ENCODE measurements around the gene GRM8. TPM values are rescaled to one million over a fixed set of nuclear protein-coding genes. Genes with fewer than 3 reads are reported as not detected.

GRM8 gene
- total RNA-seq, 1 experiment from 2014 or later, result 1.8 TPM

DNA sequence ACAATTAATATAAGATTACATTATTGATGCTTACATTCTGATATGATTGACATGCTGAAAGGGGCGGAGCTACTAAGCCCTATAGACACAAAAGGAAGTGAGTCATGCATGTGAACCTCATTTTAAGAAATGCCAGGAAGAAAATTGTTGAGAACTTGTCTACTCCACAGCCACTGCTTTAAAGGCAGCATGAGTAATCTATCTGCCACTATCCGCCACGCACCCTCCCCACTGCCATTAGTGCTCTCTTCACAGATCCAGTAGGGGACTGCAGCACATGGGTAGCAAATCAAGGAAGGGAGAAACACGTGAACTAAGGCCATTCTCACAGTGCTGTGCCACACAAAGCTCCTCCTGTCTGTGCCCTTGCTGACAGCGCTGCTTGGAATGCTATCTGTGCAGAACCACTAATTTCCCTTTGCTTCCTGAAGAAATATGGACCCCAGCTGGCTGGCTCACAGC is 524.8 kb downstream of the GRM8 start:
- Histone ChIP-seq H3K9me3 (ENCODE audit: control insufficient read depth, low read depth, low read length) (no peaks in the 10 kb centered on the region), H2BK120ac (ENCODE audit: low read depth, low read length, poor library complexity, severe bottlenecking) (no peak overlapping the region), H3K27ac (ENCODE audit: insufficient read length, low read depth, low read length) (no peak overlapping the region), H3K4ac (ENCODE audit: low read depth, low read length) (no peak overlapping the region), H3K23me2 (ENCODE audit: insufficient read length, low read depth, low read length, poor library complexity, severe bottlenecking) (no peaks in the 10 kb centered on the region), H3K27me3 (ENCODE audit: insufficient read depth, low read length) (no peaks in the 10 kb centered on the region), H2AK5ac (ENCODE audit: insufficient read length, low read length) (no peak overlapping the region), H2BK5ac (ENCODE audit: insufficient read length, low read length) (no peak overlapping the region), H3K56ac (ENCODE audit: insufficient read length, low read depth, low read length) (no peak overlapping the region), H3K4me1 (ENCODE audit: insufficient read depth, low read length) (peaks cover 2% of the 10 kb centered on the region; the same call in 1 of the 2 replicates), H3K79me2 (ENCODE audit: insufficient read depth, low read length) (no peaks in the 10 kb centered on the region), H4K8ac (replicated peaks; ENCODE audit: insufficient read length, low read depth, low read length) (no peak overlapping the region), H3K18ac (ENCODE audit: insufficient read length, low read depth, low read length) (no peak overlapping the region), H3K4me2 (ENCODE audit: insufficient read depth, insufficient read length, low read length) (no peak overlapping the region), H2BK12ac (ENCODE audit: insufficient read length, low read depth, low read length) (no peak overlapping the region), H2BK15ac (ENCODE audit: low read depth, low read length) (no peak overlapping the region), H3K9ac (ENCODE audit: extremely low read depth, insufficient read length, low read length) (no peak overlapping the region), H3K23ac (ENCODE audit: insufficient read length, low read depth, low read length) (no peak overlapping the region), H3T11ph (ENCODE audit: low read length) (no peak overlapping the region), H2BK20ac (ENCODE audit: low read depth, low read length, poor library complexity, severe bottlenecking) (no peak overlapping the region), H4K91ac (ENCODE audit: insufficient read length, low read depth, low read length) (no peak overlapping the region), H2AFZ (ENCODE audit: low read length) (no peak overlapping the region), H3K14ac (ENCODE audit: insufficient read depth, low read length) (no peak overlapping the region), H4K20me1 (ENCODE audit: control insufficient read depth, insufficient read depth, insufficient read length) (no peaks in the 10 kb centered on the region), H3K79me1 (ENCODE audit: insufficient read depth, low read depth, low read length, poor library complexity, severe bottlenecking) (no peaks in the 10 kb centered on the region), H4K5ac (ENCODE audit: insufficient read length, low read depth, low read length) (no peak overlapping the region)
- Mint-ChIP-seq H3K4me1 (peaks cover 13 to 22% of the 10 kb centered on the region in 2 experiments), H3K36me3 (ENCODE audit: insufficient read depth in 1 of 3, low read depth in 3 of 3) (no peaks in the 10 kb centered on the region; a peak in 1 of 7 replicates), H3K9me3 (peaks cover 0 to 3% of the 10 kb centered on the region in 2 experiments; a peak in 1 of 5 replicates), H3K4me3 (no peak overlapping the region), H3K27me3 (ENCODE audit: low read depth) (peaks cover 3% of the 10 kb centered on the region; the same call in 1 of the 2 replicates), H3K27ac (peak overlapping the region in 2 of 3 experiments; percentile 44 to 46; a peak in 3 of 7 replicates)
- no CpG with 5 or more reads among the region's 5 CpGs for WGBS (ENCODE audit: extremely low coverage, insufficient read length, low lambda C conversion rate)
- no peak for TF ChIP-seq CTCF (conservative IDR thresholded peaks at IDR 0.05)
- DNase-seq, result no peak

Data from H9 (cell line).